Middle frontal gyrus (tissue), 1 donor: Measurements from ENCODE around the gene DIP2B.
"Not testable (repeated sequence)": the region's sequence is repeated elsewhere in the genome, so short reads cannot be mapped to it uniquely, and the experiment has no call there.

Source experiments
- DNase-seq: peaks from one replicate; pipeline ENCODE4 v3.0.0-alpha.2; 2015; ENCODE audit warnings: low spot score; ENCODE audit errors: extremely low spot score

Gene DIP2B

GRCh38 chr12:50765095-50765911 is 260.5 kb downstream of the DIP2B start:
- no peak for DNase-seq

- DNase-seq = no peak
These were observed 263.6 kb downstream of the DIP2B start for GRCh38 chr12:50768391-50768790.

- DNase-seq = not testable (repeated sequence)
These were observed 264.0 kb downstream of the DIP2B start for GRCh38 chr12:50768813-50769212.

GRCh38 chr12:50771409-50771808 is 266.6 kb downstream of the DIP2B start:
- DNase-seq = no peak

GRCh38 chr12:50772470-50772869 is 267.7 kb downstream of the DIP2B start:
- no peak for DNase-seq

- no peak for DNase-seq
These were observed 268.1 kb downstream of the DIP2B start for GRCh38 chr12:50772877-50773276.

- DNase-seq = no peak
These were observed 270.5 kb downstream of the DIP2B start for GRCh38 chr12:50775251-50775650.

GRCh38 chr12:50776749-50777728 is 272.3 kb downstream of the DIP2B start:
- no peak for DNase-seq

GRCh38 chr12:50778663-50779590 is 274.1 kb downstream of the DIP2B start:
- no peak for DNase-seq

- no peak for DNase-seq
These were observed 275.2 kb downstream of the DIP2B start for GRCh38 chr12:50780013-50780412.

- DNase-seq = no peak
These were observed 279.7 kb downstream of the DIP2B start for GRCh38 chr12:50784501-50784900.

GRCh38 chr12:50785406-50786001 is 280.7 kb downstream of the DIP2B start:
- no peak for DNase-seq

- DNase-seq = no peak
These were observed 281.9 kb downstream of the DIP2B start for GRCh38 chr12:50786498-50787231.

- no peak for DNase-seq
These were observed 282.8 kb downstream of the DIP2B start for GRCh38 chr12:50787618-50788017.

GRCh38 chr12:50788561-50788960 is 283.8 kb downstream of the DIP2B start:
- DNase-seq = no peak

GRCh38 chr12:50790081-50790480 is 285.3 kb downstream of the DIP2B start:
- DNase-seq = no peak
